Measurements from ENCODE around the gene GPR75. TPM values are rescaled to one million over a fixed set of nuclear protein-coding genes. Genes with fewer than 3 reads are reported as not detected.

The GPR75 gene
- total RNA-seq, 1 experiment from 2014 or later = 5.3 TPM

GRCh38 chr2:53905396-53905795 lies 45.6 kb upstream of the GPR75 start:
- no peak for DNase-seq
- peaks cover 23 to 77% (median 61%) of the 10 kb centered on the region in 3 experiments; a peak in 6 of 7 replicates for H3K36me3 Mint-ChIP-seq (ENCODE audit: insufficient read depth in 1 of 3, low read depth in 3 of 3)
- Histone ChIP-seq H3K14ac (ENCODE audit: insufficient read depth, low read length) (no peak overlapping the region), H4K8ac (replicated peaks; ENCODE audit: insufficient read length, low read depth, low read length) (no peak overlapping the region), H3K4me2 (ENCODE audit: insufficient read depth, insufficient read length, low read length) (no peak overlapping the region), H4K20me1 (ENCODE audit: control insufficient read depth, insufficient read depth, insufficient read length) (no peaks in the 10 kb centered on the region), H3K4me1 (ENCODE audit: insufficient read depth, low read length) (no peaks in the 10 kb centered on the region), H3K79me1 (ENCODE audit: insufficient read depth, low read depth, low read length, poor library complexity, severe bottlenecking) (peaks cover 2% of the 10 kb centered on the region), H3K9me3 (ENCODE audit: control insufficient read depth, low read depth, low read length) (no peaks in the 10 kb centered on the region), H3K4ac (ENCODE audit: low read depth, low read length) (no peak overlapping the region), H3K9ac (ENCODE audit: extremely low read depth, insufficient read length, low read length) (no peak overlapping the region), H2BK12ac (ENCODE audit: insufficient read length, low read depth, low read length) (no peak overlapping the region), H3K27ac (ENCODE audit: insufficient read length, low read depth, low read length) (no peak overlapping the region), H4K91ac (ENCODE audit: insufficient read length, low read depth, low read length) (no peak overlapping the region), H3K56ac (ENCODE audit: insufficient read length, low read depth, low read length) (no peak overlapping the region), H2AFZ (ENCODE audit: low read length) (no peak overlapping the region), H2BK5ac (ENCODE audit: insufficient read length, low read length) (no peak overlapping the region), H3T11ph (ENCODE audit: low read length) (no peak overlapping the region), H3K23me2 (ENCODE audit: insufficient read length, low read depth, low read length, poor library complexity, severe bottlenecking) (no peaks in the 10 kb centered on the region), H3K79me2 (ENCODE audit: insufficient read depth, low read length) (no peaks in the 10 kb centered on the region), H2BK120ac (ENCODE audit: low read depth, low read length, poor library complexity, severe bottlenecking) (no peak overlapping the region), H2BK20ac (ENCODE audit: low read depth, low read length, poor library complexity, severe bottlenecking) (no peak overlapping the region), H2AK5ac (ENCODE audit: insufficient read length, low read length) (no peak overlapping the region), H3K18ac (ENCODE audit: insufficient read length, low read depth, low read length) (no peak overlapping the region), H3K23ac (ENCODE audit: insufficient read length, low read depth, low read length) (no peak overlapping the region), H3K27me3 (ENCODE audit: insufficient read depth, low read length) (no peaks in the 10 kb centered on the region), H4K5ac (ENCODE audit: insufficient read length, low read depth, low read length) (no peak overlapping the region), H2BK15ac (ENCODE audit: low read depth, low read length) (no peak overlapping the region)
- H3K4me1 Mint-ChIP-seq = peaks cover 5 to 8% of the 10 kb centered on the region in 2 experiments
- no peak overlapping the region for H3K4me3 Mint-ChIP-seq
- H3K27ac Mint-ChIP-seq = no peak overlapping the region
- H3K9me3 Mint-ChIP-seq = no peaks in the 10 kb centered on the region
- H3K27me3 Mint-ChIP-seq (ENCODE audit: low read depth) = no peaks in the 10 kb centered on the region
- no peak for TF ChIP-seq CTCF (conservative IDR thresholded peaks at IDR 0.05)
- no CpG with 5 or more reads among the region's 9 CpGs for WGBS (ENCODE audit: extremely low coverage, insufficient read length, low lambda C conversion rate)
